K562 (cell line): ENCODE results near the gene CCNY. TPM values are rescaled to one million over a fixed set of nuclear protein-coding genes. Genes with fewer than 3 reads are reported as not detected.

Source experiments
- C11orf30 ChIP-seq: fragments of 450-650 bp; IDR thresholded peaks from 2 replicates; pipeline ENCODE4 v1.6.1; 2016; ENCODE audit warnings: low read depth, mild to moderate bottlenecking
- CREB1 ChIP-seq, 2 experiments: sonication (generic) in 1 of 2; formaldehyde crosslinking in 1 of 2; IDR thresholded peaks; 2 replicates each; pipeline versions ENCODE4 v1.6.1 to v1.8.0; 2012 to 2022; ENCODE audit warnings: inconsistent platforms in 1 of 2, mild to moderate bottlenecking in 1 of 2, missing genetic modification reagents in 1 of 2, moderate library complexity in 1 of 2
- DACH1 ChIP-seq: fragments of 450-650 bp; IDR thresholded peaks from 2 replicates; pipeline ENCODE4 v1.6.1; 2018; ENCODE audit not compliant: partially characterized antibody
- DEAF1 ChIP-seq: fragments of 450-650 bp; formaldehyde crosslinking; IDR thresholded peaks from 2 replicates; pipeline ENCODE4 v1.4.0; 2020; ENCODE audit warnings: mild to moderate bottlenecking, moderate library complexity
- FOS ChIP-seq: IDR thresholded peaks from 3 replicates; pipeline ENCODE4 v1.6.1; 2011; ENCODE audit not compliant: insufficient read length; ENCODE audit errors: extremely low read depth
- FOSL1 ChIP-seq: fragments of 200-800 bp; sonication (Bioruptor generic); conservative IDR thresholded peaks from 2 replicates; pipeline ENCODE4 v1.6.1; 2016; ENCODE audit warnings: missing genetic modification characterization, missing compliant biosample characterization
- LCOR ChIP-seq: sonication (generic); formaldehyde crosslinking; IDR thresholded peaks from 2 replicates; pipeline ENCODE4 v1.8.0; 2022; ENCODE audit warnings: mild to moderate bottlenecking, missing genetic modification reagents
- NFIC ChIP-seq: fragments of 450-650 bp; IDR thresholded peaks from 2 replicates; pipeline ENCODE4 v1.6.1; 2017; ENCODE audit warnings: mild to moderate bottlenecking, inconsistent platforms
- POLR2AphosphoS5 ChIP-seq: IDR thresholded peaks from 2 replicates; pipeline ENCODE4 v1.6.1; 2011; ENCODE audit warnings: mild to moderate bottlenecking, low read depth, low read length, moderate library complexity; ENCODE audit not compliant: control insufficient read depth, insufficient read depth
- RBFOX2 ChIP-seq: fragments of 200-400 bp; formaldehyde crosslinking; IDR thresholded peaks from 2 replicates; pipeline ENCODE4 v1.6.1; 2017; ENCODE audit warnings: low read depth, mild to moderate bottlenecking, low read length, moderate library complexity
- SAFB ChIP-seq: fragments of 200-400 bp; formaldehyde crosslinking; IDR thresholded peaks from 2 replicates; pipeline ENCODE4 v1.6.1; 2017; ENCODE audit warnings: low read depth, low read length, borderline replicate concordance
- SIX5 ChIP-seq, 2 experiments: IDR thresholded peaks; 2 replicates each; pipeline ENCODE4 v1.6.1; 2011; ENCODE audit warnings: low read length in 2 of 2, borderline replicate concordance in 1 of 2, low read depth in 1 of 2, mild to moderate bottlenecking in 1 of 2, moderate library complexity in 1 of 2; ENCODE audit not compliant: insufficient read depth in 1 of 2
- TCF15 ChIP-seq: fragments of 250-450 bp; sonication (Bioruptor Pico); IDR thresholded peaks from 2 replicates; pipeline ENCODE4 v1.8.0; 2022; ENCODE audit warnings: moderate library complexity, mild to moderate bottlenecking, inconsistent platforms
- ZBTB43 ChIP-seq: sonication (generic); formaldehyde crosslinking; IDR thresholded peaks from 2 replicates; pipeline ENCODE4 v1.8.0; 2023; ENCODE audit warnings: mild to moderate bottlenecking, missing genetic modification reagents
- ZEB2 ChIP-seq: fragments of 450-650 bp; IDR thresholded peaks from 2 replicates; pipeline ENCODE4 v1.6.1; 2016
- ZMIZ1 ChIP-seq, 2 experiments: fragments of 150-350 bp in 1 of 2; IDR thresholded peaks; 2 replicates each; pipeline ENCODE4 v1.6.1; 2012 to 2016; ENCODE audit warnings: low read depth in 2 of 2, low read length in 2 of 2, mild to moderate bottlenecking in 1 of 2, moderate library complexity in 1 of 2
- ZNF785 ChIP-seq: fragments of 250-450 bp; sonication (Bioruptor Pico); IDR thresholded peaks from 2 replicates; pipeline ENCODE4 v1.4.0; 2020; ENCODE audit warnings: mild to moderate bottlenecking
- ZNF79 ChIP-seq: fragments of 250-450 bp; sonication (Bioruptor Pico); IDR thresholded peaks from 2 replicates; pipeline ENCODE4 v1.4.0; 2020; ENCODE audit warnings: low read depth, mild to moderate bottlenecking, moderate library complexity
- polyA plus RNA-seq, 8 experiments: library from polyadenylated mRNA; depleted of rRNA in 4 of 8; stranded (reverse) in 5 of 8; unstranded in 3 of 8; fragments of >200 nt; fragmentation: Nextera tagmentation in 2 of 8; fragmentation: Illumina TruSeq in 1 of 8; extraction: Ambion mirVana in 2 of 8; extraction: Trizol in 1 of 8; gene quantifications; 2 replicates each; pipeline versions ENCODE4 v1.2.1 to v1.2.3, GENCODE V29; 2011 to 2014; ENCODE audit warnings: inconsistent platforms in 1 of 8, missing spikeins in 1 of 8
- total RNA-seq, 7 experiments: library from RNA; depleted of rRNA in 6 of 7; stranded (reverse); fragments of >200 nt in 6 of 7; fragmentation: Illumina TruSeq in 2 of 7; extraction: Trizol in 2 of 7; gene quantifications; 2 replicates each; pipeline versions ENCODE4 v1.2.1 to v1.2.3, GENCODE V29; 2011 to 2021; ENCODE audit warnings: low replicate concordance in 1 of 7
- TF ChIP-seq, protein P1 (sequence below): sonication (generic); formaldehyde crosslinking; IDR thresholded peaks from 2 replicates; pipeline ENCODE4 v1.5.0; 2020; ENCODE audit warnings: missing genetic modification reagents

CCNY gene
- total and polyA plus RNA-seq, 9 of the 15 experiments (the other 6 are each of a cell fraction or from before 2014, with no cell fraction given), result 8.4 to 109 (median 38.6) TPM

- TF ChIP-seq DEAF1 (CRISPR knock-in tag), result no peak
- no peak for TF ChIP-seq ZNF785 (CRISPR knock-in tag)
- no peak for TF ChIP-seq C11orf30
- no peak for TF ChIP-seq DACH1
- no peak for TF ChIP-seq ZBTB43 (CRISPR knock-in tag)
- no peak for TF ChIP-seq TCF15 (CRISPR knock-in tag)
- TF ChIP-seq NFIC, result 0 out of 2 replicates have a peak, but pooled peaks have one; percentile 25
- no peak for TF ChIP-seq RBFOX2
- TF ChIP-seq ZMIZ1 (IDR thresholded peaks at IDR 0.05; ENCODE audit: low read depth in 2 of 2, low read length in 2 of 2), result peak in 1 of 2 experiments; percentile 66; a peak in 2 of 4 replicates
- no peak for TF ChIP-seq FOS
- peak; percentile 98 for TF ChIP-seq ZEB2
- peak; percentile 53; the same call in 1 of the 2 replicates for TF ChIP-seq CREB1 (IDR thresholded peaks at IDR 0.05)
- TF ChIP-seq CREB1 (CRISPR knock-in tag; IDR thresholded peaks at IDR 0.05), result no peak
- TF ChIP-seq POLR2AphosphoS5, result peak; percentile 67
- TF ChIP-seq SAFB, result no peak
- TF ChIP-seq, protein P1, sequence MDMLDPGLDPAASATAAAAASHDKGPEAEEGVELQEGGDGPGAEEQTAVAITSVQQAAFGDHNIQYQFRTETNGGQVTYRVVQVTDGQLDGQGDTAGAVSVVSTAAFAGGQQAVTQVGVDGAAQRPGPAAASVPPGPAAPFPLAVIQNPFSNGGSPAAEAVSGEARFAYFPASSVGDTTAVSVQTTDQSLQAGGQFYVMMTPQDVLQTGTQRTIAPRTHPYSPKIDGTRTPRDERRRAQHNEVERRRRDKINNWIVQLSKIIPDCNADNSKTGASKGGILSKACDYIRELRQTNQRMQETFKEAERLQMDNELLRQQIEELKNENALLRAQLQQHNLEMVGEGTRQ (CRISPR knock-in tag), result no peak
- TF ChIP-seq ZNF79 (CRISPR knock-in tag), result no peak
- TF ChIP-seq SIX5 (IDR thresholded peaks at IDR 0.05; ENCODE audit: borderline replicate concordance in 1 of 2, insufficient read depth in 1 of 2, low read depth in 1 of 2, low read length in 2 of 2), result no peak
- no peak for TF ChIP-seq LCOR
- peak; percentile 64 for TF ChIP-seq FOSL1 (tag)
These were observed 77.9 kb downstream of the CCNY start (continued) for GRCh38 chr10:35413985-35414861.
